Natural killer cell (primary cell): ENCODE measurements around the gene THSD4. TPM values are rescaled to one million over a fixed set of nuclear protein-coding genes. Genes with fewer than 3 reads are reported as not detected.

Experiments
- ATAC-seq, 3 donors: fragments of 150-1000 bp in 2 of 3; fragments of 200-7000 bp in 1 of 3; cut with Tn5 transposase; 1 replicate in 1 of 3; 2 replicates in 2 of 3; pipeline ENCODE4 v1.10.0; 2021; ENCODE audit warnings: mild to moderate bottlenecking in 2 of 3, moderate library complexity in 2 of 3
- DNase-seq, 2 donors: peaks; one replicate each; pipeline versions ENCODE4 v3.0.0 to v3.0.0-alpha.2; 2013 to 2021; ENCODE audit warnings: mixed read lengths in 1 of 2
- H3K27ac ChIP-seq: one replicate; pipeline ENCODE4 v1.5.1; 2013; ENCODE audit warnings: mild to moderate bottlenecking, low read length
- H3K27me3 ChIP-seq: one replicate; pipeline ENCODE4 v1.6.1; 2013; ENCODE audit warnings: low read length; ENCODE audit not compliant: control insufficient read depth, insufficient read depth
- H3K36me3 ChIP-seq: one replicate; pipeline ENCODE4 v1.6.1; 2013; ENCODE audit warnings: low read length; ENCODE audit not compliant: control insufficient read depth, insufficient read depth
- H3K4me1 ChIP-seq: one replicate; pipeline ENCODE4 v1.6.1; 2013; ENCODE audit warnings: low read length; ENCODE audit not compliant: control insufficient read depth, insufficient read depth
- H3K4me3 ChIP-seq: one replicate; pipeline ENCODE4 v1.5.1; 2013; ENCODE audit warnings: low read length
- H3K9me3 ChIP-seq: one replicate; pipeline ENCODE4 v1.6.1; 2013; ENCODE audit warnings: low read length; ENCODE audit not compliant: control insufficient read depth, insufficient read depth
- H3K27ac Mint-ChIP-seq, 2 donors: one replicate each; pipeline ENCODE4 v1.8.0; 2022; ENCODE audit warnings: mild to moderate bottlenecking in 2 of 2, mixed read lengths in 2 of 2, moderate library complexity in 1 of 2
- H3K27me3 Mint-ChIP-seq, 2 donors: one replicate each; pipeline ENCODE4 v1.8.0; 2022; ENCODE audit warnings: low read depth in 2 of 2, mixed read lengths in 2 of 2
- H3K36me3 Mint-ChIP-seq: one replicate; pipeline ENCODE4 v1.8.0; 2022; ENCODE audit warnings: mixed read lengths
- H3K4me1 Mint-ChIP-seq, 2 donors: one replicate each; pipeline ENCODE4 v1.8.0; 2022; ENCODE audit warnings: mixed read lengths in 2 of 2
- H3K4me3 Mint-ChIP-seq: one replicate; pipeline ENCODE4 v1.8.0; 2022; ENCODE audit warnings: mild to moderate bottlenecking, moderate library complexity, mixed read lengths
- H3K9me3 Mint-ChIP-seq, 2 donors: one replicate each; pipeline ENCODE4 v1.8.0; 2022; ENCODE audit warnings: mixed read lengths in 2 of 2
- WGBS: methylation state at CpG from one replicate; pipeline ENCODE4 v1.1.7; 2013; ENCODE audit warnings: missing lambda C conversion rate; ENCODE audit not compliant: insufficient coverage; 5-methylcytosine and 5-hydroxymethylcytosine counted together
- intact Hi-C: fragments of 100-400 bp; cut with micrococcal nuclease; formaldehyde crosslinking; loops from one replicate; pipeline ENCODE4 v1.14.2; 2022
- total RNA-seq, 4 donors: library from RNA; stranded (reverse); fragments of 120-200 nt in 1 of 4; gene quantifications; one replicate each; pipeline versions ENCODE4 v1.2.3 to v1.2.4, GENCODE V29; 2013 to 2022
- TF ChIP-seq, protein P1 (sequence below): fragments of 200-600 bp; IDR thresholded peaks from one replicate; pipeline ENCODE4 v1.8.0; 2022; ENCODE audit warnings: antibody characterized with exemption

Gene THSD4
- total RNA-seq, 3 donors from 2014 or later (not counting 1 experiment from before 2014, with no cell fraction given) = not detected

DNA sequence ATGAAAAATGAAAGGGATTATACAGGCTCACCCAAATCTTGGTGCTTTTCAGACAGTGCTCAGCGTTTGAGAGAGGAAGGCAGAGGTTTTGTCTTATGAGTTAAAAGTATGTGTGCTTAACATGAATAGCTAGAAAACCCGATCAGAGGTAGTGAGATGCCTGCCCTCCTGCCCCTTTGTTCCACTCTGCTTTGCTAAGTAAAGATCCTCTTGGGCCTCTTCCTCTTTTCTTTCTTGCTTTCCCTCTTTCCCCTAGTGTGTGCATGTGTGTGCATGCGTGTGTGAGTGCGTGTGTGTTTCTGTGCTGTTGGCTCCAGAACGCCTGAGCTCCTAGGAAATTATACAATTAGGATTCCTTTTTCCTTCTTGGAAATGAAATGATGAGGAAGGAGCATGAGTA, 433.8 kb downstream of the THSD4 start:
- Histone ChIP-seq H3K9me3 (no peaks in the 10 kb centered on the region), H3K4me3 (no peak overlapping the region), H3K27me3 (no peaks in the 10 kb centered on the region), H3K36me3 (no peaks in the 10 kb centered on the region), H3K4me1 (no peaks in the 10 kb centered on the region), H3K27ac (no peak overlapping the region)
- Mint-ChIP-seq H3K9me3 (no peaks in the 10 kb centered on the region), H3K4me1 (no peaks in the 10 kb centered on the region), H3K27ac (no peak overlapping the region), H3K27me3 (peaks cover 0 to 9% of the 10 kb centered on the region in 2 donors), H3K4me3 (no peak overlapping the region), H3K36me3 (no peaks in the 10 kb centered on the region)
- ATAC-seq = no peak
- TF ChIP-seq, protein P1, sequence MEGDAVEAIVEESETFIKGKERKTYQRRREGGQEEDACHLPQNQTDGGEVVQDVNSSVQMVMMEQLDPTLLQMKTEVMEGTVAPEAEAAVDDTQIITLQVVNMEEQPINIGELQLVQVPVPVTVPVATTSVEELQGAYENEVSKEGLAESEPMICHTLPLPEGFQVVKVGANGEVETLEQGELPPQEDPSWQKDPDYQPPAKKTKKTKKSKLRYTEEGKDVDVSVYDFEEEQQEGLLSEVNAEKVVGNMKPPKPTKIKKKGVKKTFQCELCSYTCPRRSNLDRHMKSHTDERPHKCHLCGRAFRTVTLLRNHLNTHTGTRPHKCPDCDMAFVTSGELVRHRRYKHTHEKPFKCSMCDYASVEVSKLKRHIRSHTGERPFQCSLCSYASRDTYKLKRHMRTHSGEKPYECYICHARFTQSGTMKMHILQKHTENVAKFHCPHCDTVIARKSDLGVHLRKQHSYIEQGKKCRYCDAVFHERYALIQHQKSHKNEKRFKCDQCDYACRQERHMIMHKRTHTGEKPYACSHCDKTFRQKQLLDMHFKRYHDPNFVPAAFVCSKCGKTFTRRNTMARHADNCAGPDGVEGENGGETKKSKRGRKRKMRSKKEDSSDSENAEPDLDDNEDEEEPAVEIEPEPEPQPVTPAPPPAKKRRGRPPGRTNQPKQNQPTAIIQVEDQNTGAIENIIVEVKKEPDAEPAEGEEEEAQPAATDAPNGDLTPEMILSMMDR = no peak
- WGBS = 12% methylated on average over 4 of the region's 5 CpGs
- DNase-seq = no peak
- intact Hi-C loops = no loop called here

- TF ChIP-seq, protein P1 = no peak
- Mint-ChIP-seq H3K27me3 (peaks cover 0 to 9% of the 10 kb centered on the region in 2 donors), H3K4me1 (no peaks in the 10 kb centered on the region), H3K9me3 (no peaks in the 10 kb centered on the region), H3K4me3 (no peak overlapping the region), H3K27ac (no peak overlapping the region), H3K36me3 (no peaks in the 10 kb centered on the region)
- H3K9me3 ChIP-seq = no peaks in the 10 kb centered on the region
- H3K27ac ChIP-seq = no peak overlapping the region
- no peaks in the 10 kb centered on the region for H3K27me3 ChIP-seq
- WGBS = 78% methylated on average over 5 of the region's 5 CpGs
- ATAC-seq = no peak
- no peak overlapping the region for H3K4me3 ChIP-seq
- no peaks in the 10 kb centered on the region for H3K4me1 ChIP-seq
- DNase-seq = no peak
- H3K36me3 ChIP-seq = no peaks in the 10 kb centered on the region
- intact Hi-C loops = no loop called here
These were observed 434.4 kb downstream of the THSD4 start for GRCh38 chr15:71549697-71550096.

DNA sequence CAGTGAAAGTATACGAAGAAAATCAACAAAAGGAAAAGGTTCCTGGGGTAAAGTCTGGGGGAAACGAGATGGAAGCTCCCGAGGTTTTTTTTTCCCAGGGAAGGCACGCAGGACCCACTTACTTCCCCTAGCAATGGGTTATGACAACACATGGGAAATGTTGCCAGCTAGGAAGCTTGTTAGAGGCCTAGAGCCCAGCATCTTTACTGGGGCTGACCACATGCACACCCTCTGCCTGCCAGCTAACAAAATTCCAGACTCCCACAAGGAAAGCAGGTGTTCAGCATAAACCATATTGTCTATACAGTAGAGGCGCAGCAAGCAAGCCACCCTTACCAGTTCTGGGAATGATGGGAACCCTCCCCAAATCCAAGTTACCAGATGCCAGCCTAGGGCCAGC, 436.3 kb downstream of the THSD4 start:
- TF ChIP-seq, protein P1 = no peak
- H3K9me3 Mint-ChIP-seq = no peaks in the 10 kb centered on the region
- H3K4me1 Mint-ChIP-seq = no peaks in the 10 kb centered on the region
- Histone ChIP-seq H3K4me1 (no peaks in the 10 kb centered on the region), H3K27ac (no peak overlapping the region), H3K36me3 (no peaks in the 10 kb centered on the region), H3K4me3 (no peak overlapping the region), H3K9me3 (no peaks in the 10 kb centered on the region), H3K27me3 (no peaks in the 10 kb centered on the region)
- no peak overlapping the region for H3K4me3 Mint-ChIP-seq
- WGBS = 73% methylated on average over 5 of the region's 5 CpGs
- no peak for DNase-seq
- H3K36me3 Mint-ChIP-seq = no peaks in the 10 kb centered on the region
- intact Hi-C loops = no loop called here
- ATAC-seq = no peak
- peaks cover 9 to 10% of the 10 kb centered on the region in 2 donors for H3K27me3 Mint-ChIP-seq
- H3K27ac Mint-ChIP-seq = no peak overlapping the region

DNA sequence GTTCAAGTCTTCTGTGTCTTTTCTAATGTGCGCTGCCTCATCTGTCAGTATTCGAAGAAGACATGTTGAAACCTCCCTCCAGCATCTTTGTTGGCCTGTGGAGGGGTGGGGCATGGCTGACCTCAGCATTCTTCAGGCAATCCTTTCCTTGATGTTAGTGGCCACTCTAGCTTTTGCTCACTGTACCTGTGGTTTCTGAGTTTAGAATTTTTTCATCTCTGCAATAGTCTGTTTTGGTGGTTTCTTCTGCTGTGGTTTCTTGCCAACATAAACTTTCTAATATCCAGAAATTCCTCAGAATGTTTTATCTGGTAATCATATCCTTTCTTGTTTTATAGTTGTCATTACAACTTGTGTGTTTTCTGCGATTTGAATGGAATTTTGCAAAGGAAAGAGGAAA, 443.8 kb downstream of the THSD4 start:
- Histone ChIP-seq H3K4me1 (no peaks in the 10 kb centered on the region), H3K27ac (no peak overlapping the region), H3K4me3 (no peak overlapping the region), H3K36me3 (no peaks in the 10 kb centered on the region), H3K9me3 (no peaks in the 10 kb centered on the region), H3K27me3 (no peaks in the 10 kb centered on the region)
- Mint-ChIP-seq H3K27ac (no peak overlapping the region), H3K27me3 (peaks cover 9 to 24% of the 10 kb centered on the region in 2 donors), H3K9me3 (no peaks in the 10 kb centered on the region), H3K4me1 (no peaks in the 10 kb centered on the region), H3K36me3 (no peaks in the 10 kb centered on the region), H3K4me3 (no peak overlapping the region)
- TF ChIP-seq, protein P1 = no peak
- no peak for ATAC-seq
- intact Hi-C loops = no loop called here
- DNase-seq = no peak
- WGBS = 86% methylated on average over 2 of the region's 3 CpGs
